Liver (tissue), 3 donors: ENCODE results near the gene SNRPB.

Experiments used
- CTCF ChIP-seq: fragments of 150-350 bp; IDR thresholded peaks from 2 replicates; pipeline ENCODE4 v1.5.1; 2017; ENCODE audit warnings: improper control_type of control experiment, low read depth, low read length; ENCODE audit not compliant: missing input control
- HNF4G ChIP-seq: IDR thresholded peaks from 2 replicates; pipeline ENCODE4 v1.6.1; 2016; ENCODE audit warnings: antibody characterized with exemption
- MAX ChIP-seq: IDR thresholded peaks from 2 replicates; pipeline ENCODE4 v1.6.1; 2016; ENCODE audit warnings: antibody characterized with exemption
- SP1 ChIP-seq: IDR thresholded peaks from 2 replicates; pipeline ENCODE4 v1.6.1; 2018; ENCODE audit warnings: antibody characterized with exemption, mild to moderate bottlenecking
- YY1 ChIP-seq: IDR thresholded peaks from 2 replicates; pipeline ENCODE4 v1.6.1; 2016; ENCODE audit warnings: antibody characterized with exemption, mild to moderate bottlenecking
- donor health status: healthy.
- donor health status: healthy.

GRCh38 chr20:2459981-2460751, 10.4 kb downstream of the SNRPB start:
- TF ChIP-seq CTCF (no peak), SP1 (no peak), HNF4G (no peak), MAX (no peak), YY1 (no peak)
